PFSK-1 (cell line): ENCODE data around the gene ZNF652.

Source experiments
- FOXP2 ChIP-seq: optimal IDR thresholded peaks from 2 replicates; pipeline ENCODE3; 2011; ENCODE audit warnings: borderline replicate concordance, control low read depth, inconsistent platforms; ENCODE audit not compliant: insufficient read depth; ENCODE audit errors: extremely low read length, extremely low read depth
- POLR2AphosphoS5 ChIP-seq: IDR thresholded peaks from 2 replicates; pipeline ENCODE4 v1.6.1; 2012; ENCODE audit warnings: low read depth, mild to moderate bottlenecking, control low read depth, low read length, moderate library complexity
- REST ChIP-seq, 2 experiments: IDR thresholded peaks; 2 replicates each; pipeline versions ENCODE4 v1.6.1 to v1.8.0; 2011 to 2012; ENCODE audit warnings: low read depth in 2 of 2, low read length in 2 of 2, control low read depth in 1 of 2, inconsistent platforms in 1 of 2, mild to moderate bottlenecking in 1 of 2, moderate library complexity in 1 of 2; ENCODE audit not compliant: insufficient read depth in 1 of 2
- SIN3A ChIP-seq: IDR thresholded peaks from 2 replicates; pipeline ENCODE4 v1.6.1; 2012; ENCODE audit warnings: mild to moderate bottlenecking, low read length, moderate library complexity, borderline replicate concordance; ENCODE audit not compliant: insufficient read depth
- TAF1 ChIP-seq: IDR thresholded peaks from 2 replicates; pipeline ENCODE4 v1.6.1; 2012; ENCODE audit warnings: low read length, control low read depth, borderline replicate concordance; ENCODE audit not compliant: insufficient read depth

Gene ZNF652

DNA sequence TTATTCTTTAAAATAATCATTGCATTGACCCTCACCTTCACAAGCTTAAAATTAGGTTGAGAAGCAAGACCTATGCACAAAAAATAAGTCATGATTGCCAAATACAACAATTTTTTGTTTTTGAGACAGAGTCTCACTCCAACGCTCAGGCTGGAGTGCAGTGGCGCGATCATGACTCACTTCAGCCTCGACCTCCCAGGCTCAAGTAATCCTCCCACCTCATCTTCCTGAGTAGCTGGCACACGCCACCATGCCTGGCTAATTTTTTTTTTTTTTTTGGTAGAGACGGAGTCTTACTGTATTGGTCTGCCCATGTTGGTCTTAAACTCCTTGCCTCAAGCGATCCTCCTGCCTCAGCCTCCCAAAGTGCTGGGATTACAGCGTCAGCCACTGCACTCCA lies 24.2 kb downstream of the ZNF652 start:
- TF ChIP-seq TAF1 = no peak
- no peak for TF ChIP-seq FOXP2
- no peak for TF ChIP-seq SIN3A
- no peak for TF ChIP-seq REST (IDR thresholded peaks at IDR 0.05; ENCODE audit: insufficient read depth in 1 of 2, low read depth in 2 of 2, low read length in 2 of 2)
- no peak for TF ChIP-seq POLR2AphosphoS5

- TF ChIP-seq POLR2AphosphoS5 (no peak), REST (IDR thresholded peaks at IDR 0.05; ENCODE audit: insufficient read depth in 1 of 2, low read depth in 2 of 2, low read length in 2 of 2) (no peak), FOXP2 (no peak)
Observed at GRCh38 chr17:49334744-49335512, 27.1 kb downstream of the ZNF652 start.

DNA sequence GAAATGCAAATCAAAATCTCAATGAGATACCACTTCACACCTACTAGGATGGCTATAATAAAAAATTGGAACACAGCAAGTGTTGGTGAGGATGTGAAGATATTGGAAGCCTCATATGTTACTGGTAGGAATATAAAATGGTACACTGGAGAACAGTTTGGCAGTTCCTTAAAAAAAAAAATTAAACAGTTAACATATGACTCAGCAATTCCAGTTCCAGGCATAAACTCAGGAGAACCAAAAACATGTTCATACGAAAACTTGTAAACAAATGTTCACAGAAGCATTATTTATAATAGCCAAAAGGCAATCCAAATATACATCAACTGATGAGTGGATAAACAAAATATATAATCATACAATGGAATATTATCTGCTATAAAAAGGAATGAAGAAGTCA lies 28.2 kb downstream of the ZNF652 start:
- TF ChIP-seq TAF1 (no peak), REST (IDR thresholded peaks at IDR 0.05; ENCODE audit: insufficient read depth in 1 of 2, low read depth in 2 of 2, low read length in 2 of 2) (no peak), FOXP2 (no peak), POLR2AphosphoS5 (no peak), SIN3A (no peak)

GRCh38 chr17:49327835-49328784 lies 33.9 kb downstream of the ZNF652 start:
- TF ChIP-seq REST (IDR thresholded peaks at IDR 0.05; ENCODE audit: insufficient read depth in 1 of 2, low read depth in 2 of 2, low read length in 2 of 2) (no peak), SIN3A (no peak), TAF1 (no peak), FOXP2 (no peak), POLR2AphosphoS5 (no peak)
